KMS-11 (cell line): ENCODE data around the gene TUBA8.

Source experiments
- H2AFZ ChIP-seq: fragments of 200-600 bp; sonication (generic); 2 replicates; pipeline ENCODE4 v1.6.1; 2016; ENCODE audit warnings: antibody characterized with exemption, mixed run types, low read depth
- H3K27ac ChIP-seq: fragments of 200-600 bp; sonication (generic); 2 replicates; pipeline ENCODE4 v1.6.1; 2016; ENCODE audit warnings: mild to moderate bottlenecking, mixed run types
- H3K27me3 ChIP-seq: fragments of 200-600 bp; sonication (generic); 2 replicates; pipeline ENCODE4 v1.6.1; 2017; ENCODE audit warnings: mild to moderate bottlenecking, low read depth, mixed run types, moderate library complexity; ENCODE audit not compliant: insufficient read depth
- H3K36me3 ChIP-seq: fragments of 200-600 bp; sonication (generic); 2 replicates; pipeline ENCODE4 v1.6.1; 2017; ENCODE audit warnings: mild to moderate bottlenecking, mixed run types; ENCODE audit not compliant: insufficient read depth
- H3K4me1 ChIP-seq: fragments of 200-600 bp; sonication (generic); 2 replicates; pipeline ENCODE4 v1.6.1; 2016; ENCODE audit warnings: mild to moderate bottlenecking, low read depth, mixed run types; ENCODE audit not compliant: poor library complexity, severe bottlenecking
- H3K4me2 ChIP-seq: fragments of 200-600 bp; sonication (generic); 2 replicates; pipeline ENCODE4 v1.7.0; 2016; ENCODE audit warnings: mild to moderate bottlenecking, mixed run types
- H3K4me3 ChIP-seq: fragments of 200-600 bp; sonication (generic); IDR thresholded peaks from 2 replicates; pipeline ENCODE4 v1.6.1; 2017; ENCODE audit warnings: low read depth, low read length, mixed read lengths; ENCODE audit not compliant: insufficient read depth
- H3K79me2 ChIP-seq: fragments of 200-600 bp; sonication (generic); 2 replicates; pipeline ENCODE4 v1.6.1; 2016; ENCODE audit warnings: low read depth, mixed run types; ENCODE audit not compliant: insufficient read depth
- H3K9ac ChIP-seq: fragments of 200-600 bp; sonication (generic); 2 replicates; pipeline ENCODE4 v1.6.1; 2016; ENCODE audit warnings: mild to moderate bottlenecking, mixed run types
- H4K20me1 ChIP-seq: fragments of 200-600 bp; sonication (generic); 2 replicates; pipeline ENCODE4 v1.6.1; 2016; ENCODE audit warnings: mild to moderate bottlenecking, mixed run types; ENCODE audit not compliant: insufficient read depth
- CTCF ChIP-seq: fragments of 200-600 bp; sonication (generic); conservative IDR thresholded peaks from 2 replicates; pipeline ENCODE4 v1.6.1; 2017; ENCODE audit warnings: low read depth, mild to moderate bottlenecking, antibody characterized with exemption, low read length, moderate library complexity, mixed read lengths

TUBA8 gene

GRCh38 chr22:18112440-18112839 is 1.8 kb downstream of the TUBA8 start:
- no peak overlapping the region for H3K9ac ChIP-seq
- H3K4me3 ChIP-seq, result no peak overlapping the region
- H3K27ac ChIP-seq, result no peak overlapping the region
- no peaks in the 10 kb centered on the region for H4K20me1 ChIP-seq
- TF ChIP-seq CTCF, result no peak
- no peaks in the 10 kb centered on the region for H3K27me3 ChIP-seq
- no peaks in the 10 kb centered on the region for H3K4me1 ChIP-seq
- H3K36me3 ChIP-seq, result no peaks in the 10 kb centered on the region
- H3K4me2 ChIP-seq, result no peak overlapping the region
- H2AFZ ChIP-seq, result no peak overlapping the region
- no peaks in the 10 kb centered on the region for H3K79me2 ChIP-seq

GRCh38 chr22:18113680-18114394 is 3.2 kb downstream of the TUBA8 start:
- TF ChIP-seq CTCF, result no peak
- no peak overlapping the region for H3K27ac ChIP-seq
- H2AFZ ChIP-seq, result no peak overlapping the region
- no peaks in the 10 kb centered on the region for H3K27me3 ChIP-seq
- H3K4me2 ChIP-seq, result no peak overlapping the region
- no peaks in the 10 kb centered on the region for H3K36me3 ChIP-seq
- H3K9ac ChIP-seq, result no peak overlapping the region
- no peaks in the 10 kb centered on the region for H3K79me2 ChIP-seq
- H4K20me1 ChIP-seq, result no peaks in the 10 kb centered on the region
- no peak overlapping the region for H3K4me3 ChIP-seq
- H3K4me1 ChIP-seq, result no peaks in the 10 kb centered on the region

GRCh38 chr22:18114495-18114894 is 3.9 kb downstream of the TUBA8 start:
- Histone ChIP-seq H3K79me2 (no peaks in the 10 kb centered on the region), H3K9ac (no peak overlapping the region), H3K36me3 (no peaks in the 10 kb centered on the region), H3K4me2 (no peak overlapping the region), H3K4me3 (no peak overlapping the region), H2AFZ (no peak overlapping the region), H3K27ac (no peak overlapping the region), H3K27me3 (no peaks in the 10 kb centered on the region), H3K4me1 (no peaks in the 10 kb centered on the region), H4K20me1 (no peaks in the 10 kb centered on the region)
- TF ChIP-seq CTCF, result no peak

GRCh38 chr22:18114976-18115652 is 4.5 kb downstream of the TUBA8 start:
- H3K27me3 ChIP-seq, result no peaks in the 10 kb centered on the region
- H2AFZ ChIP-seq, result no peak overlapping the region
- TF ChIP-seq CTCF, result no peak
- H3K9ac ChIP-seq, result no peak overlapping the region
- H3K4me2 ChIP-seq, result no peak overlapping the region
- H3K4me3 ChIP-seq, result no peak overlapping the region
- no peaks in the 10 kb centered on the region for H3K36me3 ChIP-seq
- H4K20me1 ChIP-seq, result no peaks in the 10 kb centered on the region
- no peaks in the 10 kb centered on the region for H3K4me1 ChIP-seq
- no peak overlapping the region for H3K27ac ChIP-seq
- H3K79me2 ChIP-seq, result no peaks in the 10 kb centered on the region
